Astrocyte (in vitro differentiated cells and primary cell): Measurements from ENCODE around the gene NCOA4.

ENCODE experiments used
- EZH2 ChIP-seq: IDR thresholded peaks from 2 replicates; pipeline ENCODE4 v1.6.1; 2012; ENCODE audit warnings: mild to moderate bottlenecking, low read length, inconsistent platforms; ENCODE audit not compliant: insufficient read depth
- TF ChIP-seq, protein P1 (sequence below): IDR thresholded peaks from 2 replicates; pipeline ENCODE4 v1.5.1; 2011; ENCODE audit warnings: low read depth, mild to moderate bottlenecking, inconsistent platforms, low read length, moderate library complexity; ENCODE audit not compliant: insufficient read depth

DNA sequence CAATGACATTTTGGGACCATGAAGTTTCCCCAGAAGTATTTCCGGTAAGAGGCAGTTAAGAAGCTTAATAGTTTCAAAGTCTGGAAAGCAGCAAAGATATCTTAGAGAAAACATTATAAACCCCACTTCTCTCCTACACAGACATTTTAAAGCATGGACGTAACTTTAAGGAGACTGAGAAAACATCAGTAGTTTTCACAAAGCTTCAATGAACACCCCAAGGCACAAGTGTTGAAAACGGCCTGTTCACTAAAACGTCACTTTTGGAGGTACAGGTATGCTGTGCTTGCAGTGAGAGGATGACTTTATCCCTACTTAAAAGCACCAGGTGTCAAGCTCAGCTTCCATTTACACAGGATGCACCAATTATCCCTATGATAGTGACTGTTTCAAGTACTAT lies 25.0 kb downstream of the NCOA4 start:
- TF ChIP-seq, protein P1, sequence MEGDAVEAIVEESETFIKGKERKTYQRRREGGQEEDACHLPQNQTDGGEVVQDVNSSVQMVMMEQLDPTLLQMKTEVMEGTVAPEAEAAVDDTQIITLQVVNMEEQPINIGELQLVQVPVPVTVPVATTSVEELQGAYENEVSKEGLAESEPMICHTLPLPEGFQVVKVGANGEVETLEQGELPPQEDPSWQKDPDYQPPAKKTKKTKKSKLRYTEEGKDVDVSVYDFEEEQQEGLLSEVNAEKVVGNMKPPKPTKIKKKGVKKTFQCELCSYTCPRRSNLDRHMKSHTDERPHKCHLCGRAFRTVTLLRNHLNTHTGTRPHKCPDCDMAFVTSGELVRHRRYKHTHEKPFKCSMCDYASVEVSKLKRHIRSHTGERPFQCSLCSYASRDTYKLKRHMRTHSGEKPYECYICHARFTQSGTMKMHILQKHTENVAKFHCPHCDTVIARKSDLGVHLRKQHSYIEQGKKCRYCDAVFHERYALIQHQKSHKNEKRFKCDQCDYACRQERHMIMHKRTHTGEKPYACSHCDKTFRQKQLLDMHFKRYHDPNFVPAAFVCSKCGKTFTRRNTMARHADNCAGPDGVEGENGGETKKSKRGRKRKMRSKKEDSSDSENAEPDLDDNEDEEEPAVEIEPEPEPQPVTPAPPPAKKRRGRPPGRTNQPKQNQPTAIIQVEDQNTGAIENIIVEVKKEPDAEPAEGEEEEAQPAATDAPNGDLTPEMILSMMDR, result no peak
- TF ChIP-seq EZH2, result no peak
